K562 (cell line): ENCODE results near the gene DBNDD2. TPM values are rescaled to one million over a fixed set of nuclear protein-coding genes. Genes with fewer than 3 reads are reported as not detected.
A peak's percentile ranks its signal among the peaks of the same experiment; 100 is the strongest.

Experiments
- ARID3B ChIP-seq: fragments of 250-450 bp; sonication (Bioruptor Pico); IDR thresholded peaks from 2 replicates; pipeline ENCODE4 v1.4.0; 2020; ENCODE audit warnings: borderline replicate concordance
- ATF4 ChIP-seq: fragments of 450-650 bp; formaldehyde crosslinking; IDR thresholded peaks from 2 replicates; pipeline ENCODE4 v1.4.0; 2022; ENCODE audit warnings: mild to moderate bottlenecking, moderate library complexity
- CBX3 ChIP-seq, 2 experiments: IDR thresholded peaks; 1 replicate in 1 of 2; 2 replicates in 1 of 2; pipeline ENCODE4 v1.6.1; 2012; ENCODE audit warnings: inconsistent platforms in 2 of 2, low read length in 2 of 2, borderline replicate concordance in 1 of 2, control low read depth in 1 of 2
- DDX20 ChIP-seq: fragments of 450-650 bp; IDR thresholded peaks from 2 replicates; pipeline ENCODE4 v1.6.1; 2016; ENCODE audit warnings: missing genetic modification characterization, low read depth, mild to moderate bottlenecking, missing compliant biosample characterization, moderate library complexity
- E2F3 ChIP-seq: fragments of 250-450 bp; sonication (Bioruptor Pico); IDR thresholded peaks from 2 replicates; pipeline ENCODE4 v1.4.0; 2020; ENCODE audit warnings: mild to moderate bottlenecking
- GTF2A2 ChIP-seq: IDR thresholded peaks from 2 replicates; pipeline ENCODE4 v1.6.1; 2016; ENCODE audit warnings: mild to moderate bottlenecking, missing genetic modification characterization, missing compliant biosample characterization
- HEY1 ChIP-seq: fragments of 250-450 bp; sonication (Bioruptor Pico); IDR thresholded peaks from 2 replicates; pipeline ENCODE4 v1.5.0; 2020; ENCODE audit warnings: mild to moderate bottlenecking, moderate library complexity, borderline replicate concordance
- HMBOX1 ChIP-seq: sonication (generic); IDR thresholded peaks from 2 replicates; pipeline ENCODE4 v1.6.1; 2016
- HOXB6 ChIP-seq: fragments of 250-450 bp; sonication (Bioruptor Pico); IDR thresholded peaks from 2 replicates; pipeline ENCODE4 v1.5.1; 2022; ENCODE audit warnings: mild to moderate bottlenecking, borderline replicate concordance
- NCOR1 ChIP-seq: fragments of 450-650 bp; IDR thresholded peaks from 2 replicates; pipeline ENCODE4 v1.6.1; 2016; ENCODE audit warnings: mild to moderate bottlenecking, moderate library complexity
- NR2F6 ChIP-seq: fragments of 450-650 bp; formaldehyde crosslinking; IDR thresholded peaks from 2 replicates; pipeline ENCODE4 v1.4.0; 2020; ENCODE audit warnings: mild to moderate bottlenecking
- POLR3A ChIP-seq: IDR thresholded peaks from 2 replicates; pipeline ENCODE4 v1.6.1; 2011; ENCODE audit warnings: borderline replicate concordance, mild to moderate bottlenecking, moderate library complexity; ENCODE audit not compliant: insufficient read length, insufficient read depth; ENCODE audit errors: extremely low read depth
- PTRF ChIP-seq: fragments of 450-650 bp; IDR thresholded peaks from 2 replicates; pipeline ENCODE4 v1.6.1; 2016; ENCODE audit warnings: mild to moderate bottlenecking, missing genetic modification characterization, missing compliant biosample characterization
- RBM14 ChIP-seq: fragments of 200-400 bp; formaldehyde crosslinking; IDR thresholded peaks from 2 replicates; pipeline ENCODE4 v1.6.1; 2018; ENCODE audit warnings: low read depth, mild to moderate bottlenecking, low read length, moderate library complexity, borderline replicate concordance; ENCODE audit not compliant: insufficient read depth
- SNIP1 ChIP-seq: fragments of 450-650 bp; IDR thresholded peaks from 2 replicates; pipeline ENCODE4 v1.7.1; 2017; ENCODE audit warnings: low read depth, mild to moderate bottlenecking
- TARDBP ChIP-seq: fragments of 450-650 bp; IDR thresholded peaks from 2 replicates; pipeline ENCODE4 v1.6.1; 2016
- TCF3 ChIP-seq: sonication (generic); formaldehyde crosslinking; IDR thresholded peaks from 2 replicates; pipeline ENCODE4 v1.4.0; 2020; ENCODE audit warnings: mild to moderate bottlenecking, missing genetic modification reagents
- THRB ChIP-seq: fragments of 450-650 bp; formaldehyde crosslinking; conservative IDR thresholded peaks from 2 replicates; pipeline ENCODE4 v1.4.0; 2022; ENCODE audit warnings: mild to moderate bottlenecking, missing genetic modification characterization
- USF2 ChIP-seq: sonication (generic); formaldehyde crosslinking; IDR thresholded peaks from 2 replicates; pipeline ENCODE4 v1.5.0; 2020; ENCODE audit warnings: missing genetic modification reagents
- ZNF175 ChIP-seq: fragments of 200-800 bp; sonication (Bioruptor generic); IDR thresholded peaks from 2 replicates; pipeline ENCODE4 v1.6.1; 2016; ENCODE audit warnings: low read depth, mild to moderate bottlenecking, missing genetic modification characterization, missing compliant biosample characterization
- ZNF253 ChIP-seq: fragments of 250-450 bp; sonication (Bioruptor Pico); conservative IDR thresholded peaks from 2 replicates; pipeline ENCODE4 v1.6.1; 2021; ENCODE audit warnings: mild to moderate bottlenecking
- ZNF263 ChIP-seq: sonication (generic); formaldehyde crosslinking; IDR thresholded peaks from 2 replicates; pipeline ENCODE4 v1.8.0; 2022; ENCODE audit warnings: mild to moderate bottlenecking, missing genetic modification reagents, borderline replicate concordance
- ZNF696 ChIP-seq: fragments of 250-450 bp; sonication (Bioruptor Pico); conservative IDR thresholded peaks from 2 replicates; pipeline ENCODE4 v1.4.0; 2020; ENCODE audit warnings: mild to moderate bottlenecking, moderate library complexity
- polyA plus RNA-seq, 8 experiments: library from polyadenylated mRNA; depleted of rRNA in 4 of 8; stranded (reverse) in 5 of 8; unstranded in 3 of 8; fragments of >200 nt; fragmentation: Nextera tagmentation in 2 of 8; fragmentation: Illumina TruSeq in 1 of 8; extraction: Ambion mirVana in 2 of 8; extraction: Trizol in 1 of 8; gene quantifications; 2 replicates each; pipeline versions ENCODE4 v1.2.1 to v1.2.3, GENCODE V29; 2011 to 2014; ENCODE audit warnings: inconsistent platforms in 1 of 8, missing spikeins in 1 of 8
- total RNA-seq, 7 experiments: library from RNA; depleted of rRNA in 6 of 7; stranded (reverse); fragments of >200 nt in 6 of 7; fragmentation: Illumina TruSeq in 2 of 7; extraction: Trizol in 2 of 7; gene quantifications; 2 replicates each; pipeline versions ENCODE4 v1.2.1 to v1.2.3, GENCODE V29; 2011 to 2021; ENCODE audit warnings: low replicate concordance in 1 of 7

Gene DBNDD2
- total and polyA plus RNA-seq, 9 of the 15 experiments (the other 6 are each of a cell fraction or from before 2014, with no cell fraction given), result 12.8 to 64.0 (median 35.8) TPM

- TF ChIP-seq TARDBP (no peak), ZNF175 (no peak), NCOR1 (peak; percentile 44), THRB (CRISPR knock-in tag) (no peak), HOXB6 (no peak), PTRF (tag) (no peak), CBX3 (IDR thresholded peaks at IDR 0.05; ENCODE audit: borderline replicate concordance in 1 of 2, low read length in 2 of 2) (no peak), GTF2A2 (tag) (no peak), ZNF696 (CRISPR knock-in tag) (no peak), TCF3 (CRISPR knock-in tag) (peak; percentile 67), ARID3B (CRISPR knock-in tag) (no peak), ZNF253 (CRISPR knock-in tag) (no peak), ZNF263 (CRISPR knock-in tag) (no peak), ATF4 (CRISPR knock-in tag) (no peak), RBM14 (no peak), POLR3A (no peak), HEY1 (CRISPR knock-in tag) (no peak), SNIP1 (no peak), DDX20 (tag) (no peak), E2F3 (CRISPR knock-in tag) (no peak), USF2 (CRISPR knock-in tag) (peak; percentile 53), HMBOX1 (no peak), NR2F6 (no peak)
These were observed 19.4 kb downstream of the DBNDD2 start (continued) for GRCh38 chr20:45427236-45428149.
